Endothelial cell of umbilical vein (primary cell): ENCODE data around the gene THOC2. TPM values are rescaled to one million over a fixed set of nuclear protein-coding genes. Genes with fewer than 3 reads are reported as not detected.

Source experiments
- BruUV-seq: library from RNA; stranded (reverse); fragments of 400-500 nt; replicated peaks from 2 replicates; lab custom pipeline; 2021; lab: Mats Ljungman, UMichigan
- CTCF ChIA-PET: fragments of 300-600, 350-600 bp; sonication (Branson Sonifier 250); formaldehyde crosslinking; loops from one replicate; lab custom pipeline; 2021; ENCODE audit warnings: antibody characterized with exemption, inconsistent platforms; lab: Charles Lee
- POLR2A ChIA-PET: fragments of 300-600, 350-600 bp; sonication (Branson Sonifier 250); formaldehyde crosslinking; loops from one replicate; lab custom pipeline; 2021; ENCODE audit warnings: antibody characterized with exemption, inconsistent platforms; lab: Charles Lee
- DNase-seq: peaks from one replicate; pipeline ENCODE4 v3.0.0-alpha.2; 2011; ENCODE audit warnings: low read depth, low spot score
- FAIRE-seq: peaks from 2 replicates; lab custom pipeline; 2011; peaks lifted over from hg19 to GRCh38; lab: Jason Lieb, UNC
- H2AFZ ChIP-seq: 2 replicates; pipeline ENCODE4 v1.6.0; 2012; ENCODE audit warnings: low read depth, low read length, control low read depth, inconsistent platforms
- H3K27ac ChIP-seq: 2 replicates; pipeline ENCODE4 v1.5.1; 2011; ENCODE audit warnings: low read depth, mild to moderate bottlenecking, control low read depth, low read length, moderate library complexity; ENCODE audit not compliant: insufficient read depth
- H3K27me3 ChIP-seq, 2 experiments: 2 replicates each; pipeline versions ENCODE4 v1.6.0 to v1.6.1; 2011; ENCODE audit warnings: low read length in 2 of 2, mixed read lengths in 1 of 2; ENCODE audit not compliant: control insufficient read depth in 2 of 2, insufficient read depth in 2 of 2
- H3K36me3 ChIP-seq, 2 experiments: 2 replicates in 1 of 2; 3 replicates in 1 of 2; pipeline ENCODE4 v1.5.1; 2011; ENCODE audit warnings: low read length in 2 of 2, mild to moderate bottlenecking in 1 of 2, moderate library complexity in 1 of 2; ENCODE audit not compliant: control insufficient read depth in 2 of 2, insufficient read depth in 2 of 2; ENCODE audit errors: extremely low read depth in 1 of 2
- H3K4me1 ChIP-seq: 3 replicates; pipeline ENCODE4 v1.5.1; 2011; ENCODE audit warnings: mild to moderate bottlenecking, low read length; ENCODE audit not compliant: control insufficient read depth, insufficient read depth; ENCODE audit errors: extremely low read depth
- H3K4me2 ChIP-seq: 2 replicates; pipeline ENCODE4 v1.6.1; 2011; ENCODE audit warnings: low read length, control low read depth, mixed read lengths; ENCODE audit not compliant: insufficient read depth
- H3K4me3 ChIP-seq, 3 experiments: fragments of 200-600 bp in 1 of 3; sonication (generic), shearing (Covaris generic) in 1 of 3; replicated peaks in 1 of 3; 2 replicates each; pipeline ENCODE4 v1.5.1; 2011 to 2016; ENCODE audit warnings: control low read depth in 3 of 3, low read length in 3 of 3, mild to moderate bottlenecking in 2 of 3, inconsistent platforms in 1 of 3, low read depth in 1 of 3, moderate library complexity in 1 of 3; ENCODE audit not compliant: insufficient read depth in 1 of 3
- H3K79me2 ChIP-seq: 2 replicates; pipeline ENCODE4 v1.6.0; 2012; ENCODE audit warnings: low read length, inconsistent platforms; ENCODE audit not compliant: control insufficient read depth, insufficient read depth
- H3K9ac ChIP-seq: replicated peaks from 2 replicates; pipeline ENCODE3; 2011; ENCODE audit warnings: low read length, control low read depth; ENCODE audit not compliant: insufficient read depth; ENCODE audit errors: extremely low read depth
- H3K9me1 ChIP-seq: replicated peaks from 3 replicates; pipeline ENCODE4 v1.6.0; 2011; ENCODE audit warnings: mild to moderate bottlenecking, low read length; ENCODE audit not compliant: control insufficient read depth, insufficient read depth; ENCODE audit errors: extremely low read depth
- H3K9me3 ChIP-seq: replicated peaks from 2 replicates; pipeline ENCODE4 v1.5.1; 2012; ENCODE audit warnings: low read length, inconsistent platforms; ENCODE audit not compliant: control insufficient read depth, insufficient read depth
- H4K20me1 ChIP-seq: replicated peaks from 2 replicates; pipeline ENCODE3; 2011; ENCODE audit warnings: mild to moderate bottlenecking, low read length; ENCODE audit not compliant: control insufficient read depth, insufficient read depth; ENCODE audit errors: extremely low read depth
- CTCF ChIP-seq, 2 donors: IDR thresholded peaks; 1 replicate in 1 of 2; 2 replicates in 1 of 2; pipeline ENCODE4 v1.5.1; 2011; ENCODE audit warnings: low read length in 2 of 2, mild to moderate bottlenecking in 2 of 2, moderate library complexity in 2 of 2, control low read depth in 1 of 2, inconsistent platforms in 1 of 2, low read depth in 1 of 2; ENCODE audit not compliant: insufficient read depth in 1 of 2; ENCODE audit errors: extremely low read depth in 1 of 2
- EZH2 ChIP-seq: IDR thresholded peaks from 2 replicates; pipeline ENCODE4 v1.6.1; 2012; ENCODE audit warnings: borderline replicate concordance, low read depth, mild to moderate bottlenecking, moderate library complexity, low read length, inconsistent platforms; ENCODE audit not compliant: severe bottlenecking
- FOS ChIP-seq: IDR thresholded peaks from 2 replicates; pipeline ENCODE4 v1.6.1; 2011; ENCODE audit warnings: mild to moderate bottlenecking, low read length, moderate library complexity, borderline replicate concordance; ENCODE audit not compliant: insufficient read depth
- GATA2 ChIP-seq: IDR thresholded peaks from 2 replicates; pipeline ENCODE4 v1.7.0; 2011; ENCODE audit warnings: low read depth, mild to moderate bottlenecking, moderate library complexity, mixed read lengths, low read length; ENCODE audit not compliant: insufficient read length, insufficient read depth
- JUN ChIP-seq: IDR thresholded peaks from 2 replicates; pipeline ENCODE4 v1.6.1; 2011; ENCODE audit warnings: borderline replicate concordance, low read depth; ENCODE audit not compliant: insufficient read length, insufficient read depth
- MYC ChIP-seq: IDR thresholded peaks from one replicate; pipeline ENCODE4 v1.6.1; 2011; ENCODE audit warnings: mild to moderate bottlenecking, low read depth, low read length
- POLR2A ChIP-seq: IDR thresholded peaks from 2 replicates; pipeline ENCODE4 v1.6.1; 2012; ENCODE audit warnings: low read depth, mild to moderate bottlenecking, control low read depth, low read length
- POLR2AphosphoS5 ChIP-seq: IDR thresholded peaks from 2 replicates; pipeline ENCODE4 v1.6.1; 2012; ENCODE audit warnings: low read depth, mild to moderate bottlenecking, control low read depth, low read length, moderate library complexity; ENCODE audit not compliant: insufficient read depth
- dilution Hi-C: fragments of 300-500 bp; cut with MboI; formaldehyde crosslinking; loops from one replicate; pipeline ENCODE4 v1.15.0; 2019; ENCODE audit warnings: low sequenced_read_pairs; ENCODE audit not compliant: extremely low pct_ligation_motif_present
- intact Hi-C: fragments of 100-400 bp; cut with micrococcal nuclease; formaldehyde crosslinking; loops from one replicate; pipeline ENCODE4 v1.10.0; 2022
- polyA plus RNA-seq, 4 experiments: library from polyadenylated mRNA; depleted of rRNA in 3 of 4; stranded (reverse) in 3 of 4; unstranded in 1 of 4; fragments of >200 nt; gene quantifications; 2 replicates each; pipeline versions ENCODE4 v1.2.1 to v1.2.3, GENCODE V29; 2011 to 2012; ENCODE audit warnings: missing spikeins in 1 of 4
- total RNA-seq: library from RNA; stranded (reverse); gene quantifications from 2 replicates; pipeline ENCODE4 v1.2.3, GENCODE V29; 2021
- TF ChIP-seq, protein P1 (sequence below): IDR thresholded peaks from 2 replicates; pipeline ENCODE4 v1.6.1; 2011; ENCODE audit not compliant: insufficient read depth, insufficient read length

THOC2 gene
- total and polyA plus RNA-seq, 2 donors (not counting 3 experiments of a cell fraction or from before 2014, with no cell fraction given): 26.0 to 72.9 TPM

DNA sequence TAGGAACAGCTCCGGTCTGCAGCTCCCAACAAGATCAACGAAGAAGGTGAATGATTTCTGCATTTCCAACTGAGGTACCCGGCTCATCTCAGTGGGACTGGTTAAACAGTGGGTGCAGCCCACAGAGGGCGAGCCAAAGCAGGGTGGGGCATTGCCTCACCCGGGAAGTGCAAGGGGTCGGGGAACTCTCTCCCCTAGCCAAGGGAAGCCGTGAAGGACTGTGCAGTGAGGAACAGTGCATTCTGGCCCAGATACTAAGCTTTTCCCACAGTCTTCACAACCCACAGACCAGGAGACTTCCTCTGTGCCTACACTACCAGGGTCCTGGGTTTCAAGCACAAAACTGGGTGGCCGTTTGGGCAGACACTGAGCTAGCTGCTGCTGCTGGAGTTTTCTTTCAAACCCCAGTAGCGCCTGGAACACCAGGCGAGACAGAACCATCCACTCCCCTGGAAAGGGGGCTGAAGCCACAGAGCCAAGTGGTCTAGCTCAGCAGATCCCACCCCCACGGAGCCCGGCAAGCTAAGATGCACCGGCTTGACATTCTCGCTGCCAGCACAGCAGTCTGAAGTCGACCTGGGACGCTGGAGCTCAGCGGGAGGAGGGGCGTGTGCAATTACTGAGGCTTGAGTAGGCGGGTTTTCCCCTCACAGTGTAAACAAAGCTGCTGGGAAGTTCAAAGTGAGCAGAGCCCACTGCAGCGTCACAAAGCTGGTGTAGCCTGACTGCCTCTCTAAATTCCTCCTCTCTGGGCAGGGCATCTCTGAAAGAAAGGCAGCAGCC is 84.6 kb downstream of the THOC2 start:
- dilution Hi-C loops: no loop called here
- DNase-seq: peak; percentile 4
- no peak overlapping the region for H2AFZ ChIP-seq

GRCh38 chrX:123647244-123647643 is 85.6 kb downstream of the THOC2 start:
- H3K9me3 ChIP-seq: no peaks in the 10 kb centered on the region
- no peaks in the 10 kb centered on the region for H3K9me1 ChIP-seq
- H3K4me3 ChIP-seq: no peak overlapping the region
- TF ChIP-seq JUN (no peak), POLR2A (no peak), EZH2 (no peak), GATA2 (no peak), FOS (no peak), MYC (no peak), CTCF (IDR thresholded peaks at IDR 0.05; ENCODE audit: extremely low read depth in 1 of 2, insufficient read depth in 1 of 2, low read depth in 1 of 2, low read length in 2 of 2) (no peak), POLR2AphosphoS5 (no peak)
- TF ChIP-seq, protein P1, sequence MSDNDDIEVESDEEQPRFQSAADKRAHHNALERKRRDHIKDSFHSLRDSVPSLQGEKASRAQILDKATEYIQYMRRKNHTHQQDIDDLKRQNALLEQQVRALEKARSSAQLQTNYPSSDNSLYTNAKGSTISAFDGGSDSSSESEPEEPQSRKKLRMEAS: no peak
- BruUV-seq: no TSS peak
- H2AFZ ChIP-seq: no peak overlapping the region
- FAIRE-seq: no peak
- no peak for DNase-seq
- no peak overlapping the region for H3K9ac ChIP-seq
- no peaks in the 10 kb centered on the region for H3K27me3 ChIP-seq
- no peaks in the 10 kb centered on the region for H4K20me1 ChIP-seq
- ChIA-PET CTCF (no interaction called here), POLR2A (no interaction called here)
- H3K4me1 ChIP-seq: no peaks in the 10 kb centered on the region
- intact Hi-C loops (no loop called here), dilution Hi-C loops (no loop called here)
- peaks cover 9% of the 10 kb centered on the region for H3K79me2 ChIP-seq
- H3K27ac ChIP-seq: no peak overlapping the region
- H3K4me2 ChIP-seq: no peak overlapping the region
- no peaks in the 10 kb centered on the region for H3K36me3 ChIP-seq

More for the DNA sequence above, 84.6 kb downstream of the THOC2 start:
- CTCF ChIA-PET: no interaction called here
- no peak overlapping the region for H3K27ac ChIP-seq
- H3K36me3 ChIP-seq: no peaks in the 10 kb centered on the region
- H3K9me1 ChIP-seq: no peaks in the 10 kb centered on the region
- no peaks in the 10 kb centered on the region for H3K9me3 ChIP-seq
- POLR2A ChIA-PET: no interaction called here
- no peak overlapping the region for H3K4me2 ChIP-seq
- H3K4me1 ChIP-seq: no peaks in the 10 kb centered on the region
- no peak for FAIRE-seq
- no peaks in the 10 kb centered on the region for H3K27me3 ChIP-seq
- BruUV-seq: no TSS peak
- no peak overlapping the region for H3K9ac ChIP-seq
- H4K20me1 ChIP-seq: no peaks in the 10 kb centered on the region
- intact Hi-C loops: no loop called here
- TF ChIP-seq POLR2AphosphoS5 (no peak), POLR2A (no peak)
- H3K4me3 ChIP-seq: no peak overlapping the region
- peaks cover 9% of the 10 kb centered on the region for H3K79me2 ChIP-seq
